ENCODE data around the gene MRRF.
A peak's percentile ranks its signal among the peaks of the same experiment; 100 is the strongest.

The MRRF gene

DNA sequence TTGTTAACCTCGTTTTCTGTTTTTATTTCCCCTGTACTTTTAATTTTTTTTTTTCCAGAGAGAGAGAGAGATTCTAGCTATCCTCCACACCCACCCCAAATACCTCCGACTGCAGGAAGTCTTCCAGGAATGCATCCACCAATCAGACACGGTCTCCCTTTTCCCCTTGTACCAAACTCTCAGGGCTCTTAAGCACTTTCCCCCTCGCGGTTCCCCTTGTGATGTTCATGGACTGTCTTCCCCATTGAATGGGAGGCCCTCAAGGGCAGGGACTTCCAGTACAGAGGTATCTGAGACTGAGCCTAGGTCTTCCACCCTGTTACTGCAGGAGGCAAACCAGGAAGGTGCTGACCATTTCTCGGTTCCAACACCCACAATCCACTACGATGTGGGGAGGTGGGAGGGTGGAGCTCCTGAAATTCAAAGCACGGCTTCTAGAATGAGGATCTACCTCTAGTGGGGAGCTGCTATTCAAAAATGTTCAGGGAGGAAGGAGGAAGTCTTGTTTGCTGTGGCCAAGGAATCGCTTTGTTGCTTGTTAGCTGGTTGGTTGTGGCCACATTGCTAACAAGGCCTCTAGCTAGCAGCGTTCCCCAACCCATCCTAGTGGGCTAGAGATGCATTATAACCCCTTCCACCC is 68.6 kb downstream of the MRRF start:
- no peak for DNase-seq

DNA sequence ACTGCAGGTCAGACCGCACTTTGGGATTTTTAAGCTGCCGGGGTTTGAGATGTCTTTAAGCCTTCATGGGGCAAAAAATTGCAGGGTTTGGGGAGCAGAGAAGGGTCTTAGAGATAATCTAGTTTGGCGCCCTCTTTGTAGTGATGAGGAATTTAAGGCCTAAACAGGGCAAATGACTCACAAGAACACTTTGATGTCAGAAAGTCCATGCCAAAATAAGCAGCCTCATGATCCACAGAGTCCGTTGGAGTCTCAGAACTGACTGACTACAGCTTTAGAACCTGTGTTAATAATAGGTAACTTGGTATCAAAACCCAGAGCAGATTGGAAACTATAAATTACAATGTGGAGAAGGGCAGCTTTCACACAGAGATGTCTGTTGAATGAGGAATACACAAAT is 70.2 kb downstream of the MRRF start:
- DNase-seq: no peak

DNA sequence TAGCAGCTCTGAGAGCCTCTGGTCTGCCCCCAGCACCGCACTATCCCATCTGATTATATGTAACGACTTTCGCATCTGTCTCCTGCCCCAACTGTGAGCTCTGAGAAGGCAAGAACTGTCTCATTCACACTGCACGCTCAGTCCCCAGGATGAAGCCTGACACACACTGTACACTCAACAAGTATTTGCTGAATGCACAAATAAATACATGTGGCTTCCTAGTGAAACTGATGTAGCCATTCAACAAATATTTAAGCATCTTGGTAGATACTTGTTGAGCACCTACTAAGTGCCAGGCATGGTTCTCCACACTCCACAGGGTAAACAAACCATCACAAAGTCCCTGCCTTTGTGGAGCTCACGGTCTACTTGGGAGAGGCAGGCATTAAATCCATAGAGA is 71.5 kb downstream of the MRRF start:
- DNase-seq: no peak

DNA sequence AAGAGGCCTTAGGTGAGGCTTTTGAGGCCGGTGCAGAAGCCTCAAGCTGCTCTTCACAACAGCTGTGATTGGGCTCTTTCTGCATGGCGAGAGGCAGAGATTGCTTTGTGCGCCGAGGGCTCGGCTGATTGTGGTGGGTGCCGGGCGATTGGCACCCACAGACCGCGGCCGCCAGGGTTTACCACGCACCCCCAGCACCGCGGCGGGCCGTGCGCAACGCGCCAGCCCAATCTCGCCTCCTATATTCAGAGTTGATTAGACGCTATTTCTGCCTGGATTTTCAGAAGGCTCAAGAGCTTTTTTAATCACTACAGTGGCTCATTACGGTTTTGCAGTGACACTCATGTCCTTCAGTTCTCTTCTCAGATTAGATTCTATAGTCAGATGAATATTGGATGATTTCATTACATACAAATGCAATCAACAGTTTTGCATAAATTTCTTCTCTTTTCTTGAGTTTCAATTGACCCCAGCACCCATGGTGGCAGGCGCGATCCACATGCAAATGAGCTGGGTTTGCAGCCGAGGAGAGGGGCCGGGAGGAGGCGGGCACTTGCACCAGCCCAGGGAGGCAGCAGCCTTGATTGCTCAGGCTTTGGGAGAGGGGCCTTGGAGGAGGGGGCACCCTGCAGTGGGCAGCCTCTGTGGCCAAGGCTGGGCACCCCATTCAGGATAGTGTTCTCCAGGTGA is 72.3 kb downstream of the MRRF start:
- DNase-seq: no peak

DNA sequence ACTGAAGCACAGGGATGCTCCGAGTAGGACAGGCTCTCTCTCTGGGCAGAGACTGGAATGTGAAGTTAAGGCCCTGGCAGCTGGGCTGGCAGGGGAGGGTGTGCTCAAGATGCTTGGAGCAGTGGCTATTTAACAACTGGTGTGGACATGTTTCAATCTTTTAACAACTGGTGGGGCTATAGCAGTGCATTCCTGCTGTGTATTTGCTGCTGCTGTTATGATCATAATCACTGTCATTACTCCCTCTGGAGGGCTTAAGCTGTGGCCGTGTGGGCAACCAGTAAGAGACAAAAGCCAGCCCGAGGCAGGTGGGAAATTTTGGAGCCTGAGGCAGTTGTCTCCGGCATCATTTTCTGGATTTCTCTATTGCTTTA is 72.9 kb downstream of the MRRF start:
- DNase-seq: no peak

DNA sequence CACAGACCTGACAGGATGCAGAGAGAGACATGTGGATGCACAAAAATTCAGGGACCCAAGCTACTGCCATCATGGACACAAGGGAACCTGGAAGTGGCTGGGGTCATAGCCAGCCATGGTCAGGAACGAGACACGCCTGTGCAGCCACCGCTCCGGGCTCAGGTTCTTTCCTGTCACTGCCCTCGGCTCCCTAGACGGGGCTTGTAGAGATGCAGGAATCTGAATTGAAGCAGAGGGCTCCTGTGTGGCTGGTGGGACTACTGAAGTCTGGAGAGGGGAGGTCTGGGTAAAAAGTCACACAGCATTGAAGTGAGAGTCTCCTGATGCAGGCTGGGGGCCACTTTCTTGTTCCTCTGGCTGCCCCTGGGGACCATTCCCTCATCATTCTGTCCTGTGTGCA is 73.9 kb downstream of the MRRF start:
- DNase-seq: no peak

DNA sequence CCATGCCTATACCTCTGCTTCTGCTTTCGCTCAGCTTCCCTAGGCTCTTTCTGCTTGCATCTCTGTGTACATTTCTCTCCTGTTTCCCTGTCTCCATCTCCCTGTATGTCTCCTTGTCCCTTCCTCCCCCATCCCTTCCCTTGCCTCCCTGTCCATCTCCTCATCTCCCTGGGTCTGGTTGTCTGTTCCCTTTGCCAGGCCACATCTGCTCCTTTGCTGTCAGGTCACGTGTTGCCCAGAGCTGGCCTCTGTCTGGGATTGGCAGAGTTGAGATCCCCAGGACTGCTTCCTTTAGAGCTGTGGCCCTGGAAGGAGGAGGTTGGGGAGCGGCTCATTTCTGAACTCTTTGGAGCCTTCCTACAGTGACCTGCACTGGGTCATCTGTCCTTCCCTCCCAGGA is 74.3 kb downstream of the MRRF start:
- no peak for DNase-seq

DNA sequence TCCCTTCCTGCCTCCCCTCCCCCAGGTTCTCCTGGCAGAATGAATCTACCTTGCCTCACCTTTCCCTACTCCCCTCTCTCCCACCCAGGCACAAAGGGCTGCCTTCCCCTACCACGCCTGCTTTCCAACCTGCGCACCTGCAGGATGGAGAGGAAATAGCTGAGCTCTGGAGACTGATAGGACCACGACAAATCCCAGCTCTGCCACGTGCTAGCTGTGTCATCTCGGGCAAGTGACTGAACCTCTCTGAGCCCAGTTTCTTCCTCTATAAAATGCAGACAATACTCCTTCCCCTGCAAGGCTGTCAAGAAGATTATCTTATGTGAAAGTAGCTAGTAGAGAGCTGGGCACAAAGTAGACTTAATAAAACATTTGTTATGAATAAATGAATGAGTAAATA is 74.9 kb downstream of the MRRF start:
- no peak for DNase-seq

DNA sequence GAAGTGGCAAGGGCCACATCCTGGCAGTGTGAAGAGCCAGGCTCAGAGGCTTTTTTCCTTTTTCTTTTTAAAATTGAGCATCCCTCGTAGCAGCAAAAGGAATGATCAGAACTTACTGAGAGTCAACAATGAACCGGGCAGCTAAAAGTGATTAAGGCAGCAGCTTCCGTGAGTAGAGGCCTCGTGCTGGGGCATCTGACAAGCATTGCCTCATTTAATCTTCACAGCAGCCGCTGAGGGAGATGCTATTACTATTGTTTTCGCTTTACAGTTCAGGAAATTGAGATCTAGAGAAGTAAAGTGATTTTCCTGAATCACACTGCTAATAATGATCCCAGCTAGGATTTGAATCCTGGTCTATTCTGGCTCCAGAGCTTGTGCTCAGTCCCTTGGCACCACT is 75.5 kb downstream of the MRRF start:
- DNase-seq: no peak

DNA sequence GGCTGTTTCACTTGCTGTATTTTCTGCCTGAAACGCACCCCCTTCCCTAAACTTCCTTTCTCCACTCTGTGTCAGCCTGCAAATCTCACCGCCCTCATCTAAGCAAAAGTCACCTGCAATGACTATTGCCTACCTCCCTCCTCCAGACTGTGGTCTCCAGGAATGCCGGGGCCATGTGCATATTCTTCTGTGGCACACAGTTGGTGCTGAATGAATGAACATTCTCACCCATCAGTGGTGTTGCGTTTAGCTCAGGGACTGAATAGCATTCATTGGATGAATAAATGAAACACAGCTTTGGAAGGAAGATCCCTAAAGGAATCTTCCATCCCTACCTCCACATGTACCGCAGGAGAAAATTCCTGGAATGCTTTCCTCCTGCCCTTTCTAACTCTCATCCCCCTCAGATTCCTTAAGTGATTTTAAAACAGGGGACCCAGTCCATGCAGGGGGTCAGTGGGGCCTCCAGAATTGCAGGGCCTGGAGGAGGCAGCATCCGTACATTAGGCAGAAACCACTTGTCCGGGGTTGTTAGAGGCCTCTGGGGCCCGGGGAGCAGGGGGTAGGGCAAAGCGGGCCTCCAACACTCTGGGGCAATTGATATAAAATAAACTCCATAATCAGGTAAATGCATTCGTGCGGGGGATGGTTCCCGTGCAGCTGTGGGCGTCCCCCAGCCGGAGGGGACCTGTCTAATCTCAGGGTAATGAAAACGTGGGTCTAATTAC is 77.8 kb downstream of the MRRF start:
- no peak for DNase-seq

DNA sequence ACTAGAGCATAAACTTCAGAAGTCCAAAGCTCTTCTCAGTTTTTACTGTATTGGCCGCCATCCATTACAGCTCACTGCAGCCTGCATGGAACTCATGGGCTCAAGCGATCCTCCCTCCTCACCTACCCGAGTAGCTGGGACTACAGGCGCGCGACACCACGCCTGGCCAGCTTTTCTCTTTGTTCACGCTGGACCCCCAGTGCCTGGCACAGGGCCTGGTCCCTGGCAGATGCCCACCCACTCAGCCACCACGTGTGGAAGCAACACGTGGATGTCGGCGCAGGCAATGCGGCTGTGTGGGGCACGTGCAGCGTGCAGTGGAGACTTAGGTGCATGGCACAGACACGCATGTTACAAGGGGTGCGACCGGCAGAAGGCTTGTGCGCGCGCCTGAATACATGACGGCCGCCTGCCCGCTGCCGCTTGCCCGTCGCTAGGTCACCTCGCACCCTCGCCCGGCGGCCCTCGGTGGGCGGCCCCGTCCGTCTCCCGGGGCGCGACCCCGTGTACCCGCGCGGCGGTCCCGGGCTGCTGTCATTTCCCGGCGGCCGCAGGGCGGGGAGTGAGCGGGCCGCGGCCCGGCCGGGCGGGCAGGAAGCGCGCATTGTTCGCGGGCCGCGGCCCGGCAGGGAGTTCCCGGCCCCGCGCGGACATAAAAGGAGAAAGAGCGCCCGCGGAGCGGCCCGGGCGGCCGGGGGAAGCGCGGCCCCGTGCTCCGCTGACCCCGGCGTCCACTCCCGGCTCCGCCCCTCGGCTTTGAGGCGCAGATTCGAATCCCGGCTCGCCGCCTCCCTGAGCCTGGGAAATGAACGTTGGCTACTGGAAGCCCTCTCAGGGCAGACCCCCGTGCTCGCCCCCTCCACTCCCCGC is 82.0 kb downstream of the MRRF start:
- DNase-seq: no peak

DNA sequence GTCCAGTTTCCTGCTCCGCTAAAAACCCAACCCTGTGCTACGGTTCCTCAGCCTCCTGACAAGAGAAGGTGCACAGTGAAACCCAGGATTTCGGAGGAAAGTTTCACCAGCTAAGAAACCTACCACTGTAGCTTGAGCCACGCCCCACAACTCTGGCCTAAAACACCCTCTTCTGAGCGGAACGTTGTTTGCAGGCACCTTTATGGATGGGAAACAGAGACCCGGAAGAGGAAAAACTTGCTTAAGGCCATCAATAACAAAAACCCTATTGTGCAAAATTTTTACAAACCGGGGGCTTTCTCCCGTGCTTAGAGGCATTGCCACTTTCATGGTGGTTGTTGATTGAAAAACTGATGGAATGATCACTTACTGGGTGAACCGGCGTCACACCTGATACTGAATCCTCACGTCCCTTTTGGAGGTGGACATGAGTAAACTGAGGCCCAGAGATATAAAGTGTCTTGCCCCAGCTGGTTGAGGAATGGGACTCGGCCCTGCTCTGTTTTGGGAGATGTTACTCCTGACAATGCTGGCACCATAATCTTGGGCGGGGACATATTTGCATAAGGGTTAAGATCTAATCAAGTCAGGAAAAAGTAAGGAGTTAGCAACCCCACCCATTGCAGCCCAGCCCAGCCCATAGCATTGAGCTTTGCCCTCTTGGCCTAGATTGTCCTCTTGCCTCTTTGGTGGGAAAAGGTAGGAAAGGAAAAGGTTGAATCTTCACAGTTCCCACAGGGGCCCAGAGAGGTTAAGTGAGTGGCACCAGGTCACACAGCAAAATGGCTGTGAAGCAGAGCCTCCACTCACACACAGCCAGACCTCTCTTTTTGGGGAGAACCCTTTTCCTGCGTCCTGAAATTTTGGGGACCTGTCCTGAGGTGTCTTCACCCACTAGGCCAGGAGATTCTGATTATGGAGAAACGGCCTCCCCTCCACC is 82.9 kb downstream of the MRRF start:
- DNase-seq: no peak

DNA sequence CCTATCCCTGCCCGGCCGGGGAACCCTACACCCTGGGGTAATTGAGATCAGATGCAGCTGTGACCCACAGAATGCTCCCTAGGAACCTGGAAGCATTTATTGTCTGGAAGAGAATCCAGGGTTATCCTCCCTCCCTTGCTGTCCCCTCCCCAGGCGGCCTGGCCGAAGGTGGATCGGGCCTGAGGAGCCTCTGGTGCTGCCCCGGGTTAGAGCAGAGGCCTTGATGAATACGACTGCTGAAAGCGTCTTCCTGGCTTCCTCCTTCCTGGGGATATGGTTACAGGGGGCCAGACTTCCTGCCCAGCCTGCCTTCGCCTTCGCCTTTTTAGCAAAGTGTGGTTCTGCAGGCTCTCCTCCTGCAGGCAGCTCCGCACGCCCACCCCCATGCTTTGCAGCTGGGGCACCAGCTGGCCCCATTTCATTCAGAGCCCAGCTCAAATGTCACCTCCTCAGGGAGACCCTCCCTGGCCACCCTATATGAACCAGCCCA is 83.7 kb downstream of the MRRF start:
- no peak for DNase-seq

DNA sequence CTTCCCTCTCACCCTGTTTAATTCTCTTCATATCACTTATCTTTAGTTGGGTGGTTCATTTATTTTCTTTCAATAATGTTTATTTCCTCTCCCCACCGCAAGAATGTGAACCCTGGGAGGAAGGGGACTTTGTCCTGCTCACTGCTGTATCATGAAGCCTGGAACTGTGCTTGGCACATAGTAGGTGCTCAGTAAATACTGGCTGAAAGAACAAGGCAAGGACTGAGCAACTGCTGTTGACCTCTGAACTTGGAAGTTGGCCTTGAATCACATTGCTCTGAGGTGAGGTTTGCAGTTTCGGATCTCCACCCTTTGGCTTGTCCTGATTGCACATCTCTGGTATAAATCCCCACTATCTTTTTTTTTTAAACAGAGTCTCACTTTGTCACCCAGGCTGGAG is 84.1 kb downstream of the MRRF start:
- no peak for DNase-seq

DNA sequence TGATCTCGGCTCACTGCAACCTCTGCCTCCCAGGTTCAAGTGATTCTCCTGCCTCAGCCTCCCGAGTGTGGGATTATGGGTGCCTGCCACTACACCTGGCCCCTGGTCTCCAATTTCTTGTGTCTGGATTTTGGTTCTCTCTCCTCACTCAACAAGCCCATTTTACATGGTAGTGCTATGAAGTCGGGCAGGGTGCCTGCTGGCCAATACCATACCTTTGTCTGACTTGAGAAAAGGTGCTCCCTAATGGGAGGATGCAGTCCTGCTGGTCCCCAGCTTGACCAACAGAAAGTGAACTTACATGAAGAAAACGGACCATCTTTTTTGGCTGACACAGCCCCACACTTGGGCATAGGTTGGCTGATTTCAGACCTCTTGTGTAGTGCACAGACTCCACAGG is 84.5 kb downstream of the MRRF start:
- no peak for DNase-seq

DNA sequence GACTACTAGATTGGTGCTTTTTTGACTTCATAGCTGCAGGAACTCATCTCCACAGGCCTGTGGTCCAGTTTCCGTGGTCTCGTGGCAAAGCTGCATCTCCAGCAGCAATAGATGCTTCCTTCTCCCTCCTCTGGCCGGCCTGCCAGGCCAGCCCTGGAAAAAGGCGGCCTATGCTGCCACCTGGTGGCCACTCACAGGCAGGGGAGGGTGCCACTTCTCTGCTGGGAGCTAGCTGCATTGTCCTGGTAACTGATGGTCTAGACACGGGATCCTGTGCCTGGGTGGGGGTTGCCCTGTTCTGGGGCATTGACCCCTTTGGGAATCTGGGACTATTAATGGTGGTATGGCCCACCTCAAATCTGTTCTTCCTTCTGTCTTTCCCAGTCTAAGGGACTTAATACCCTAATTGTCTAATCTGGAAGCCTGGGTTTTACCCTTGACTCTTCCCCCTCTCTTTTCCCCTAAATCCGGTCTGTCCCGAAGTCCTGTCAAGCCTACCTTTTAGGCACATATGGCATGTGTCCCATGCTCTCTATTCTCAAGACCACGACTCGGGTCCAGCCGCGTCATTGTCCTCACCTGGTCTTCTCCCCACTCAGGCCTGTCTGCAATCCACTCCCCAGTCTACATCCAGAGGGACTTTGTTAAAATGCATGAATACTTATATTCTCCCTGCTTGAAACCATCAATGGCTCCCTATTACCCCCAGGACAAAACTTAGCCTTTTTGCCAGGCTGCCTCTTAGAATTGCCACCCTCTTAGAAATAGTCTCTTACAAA is 86.1 kb downstream of the MRRF start:
- peak; percentile 73 for DNase-seq

DNA sequence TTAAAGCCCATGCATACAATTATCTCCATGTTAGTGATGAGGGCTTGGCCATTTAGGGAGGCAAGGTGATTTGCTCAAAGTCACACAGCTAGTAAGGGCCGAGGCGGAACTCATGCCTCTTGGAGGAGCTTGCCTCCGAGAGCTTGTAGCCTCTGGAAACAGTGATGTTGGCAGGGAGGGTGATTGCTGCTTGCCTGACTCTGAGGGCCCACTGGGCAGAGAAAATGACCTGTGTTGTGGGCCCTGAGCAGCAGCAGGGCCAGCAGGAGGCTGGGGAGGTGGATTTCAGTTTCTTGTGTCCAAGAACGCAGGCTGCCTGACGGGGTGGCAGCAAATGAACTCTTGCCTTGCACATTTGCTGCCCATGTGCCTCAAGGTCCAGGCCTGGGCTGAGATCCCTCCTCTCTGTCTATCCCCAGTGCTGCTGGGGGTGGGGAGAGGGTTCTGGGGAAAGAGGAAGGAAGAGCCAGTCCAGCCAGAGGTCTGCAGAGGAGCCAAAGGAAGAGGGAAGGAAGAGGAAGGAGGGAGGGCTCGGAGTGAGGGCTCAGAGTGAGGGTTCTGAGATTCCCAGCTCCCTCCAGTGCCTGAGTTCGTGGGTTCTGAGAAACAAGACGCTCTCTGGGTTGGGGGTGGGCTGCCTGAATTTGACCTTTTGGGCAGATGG is 90.0 kb downstream of the MRRF start:
- no peak for DNase-seq

DNA sequence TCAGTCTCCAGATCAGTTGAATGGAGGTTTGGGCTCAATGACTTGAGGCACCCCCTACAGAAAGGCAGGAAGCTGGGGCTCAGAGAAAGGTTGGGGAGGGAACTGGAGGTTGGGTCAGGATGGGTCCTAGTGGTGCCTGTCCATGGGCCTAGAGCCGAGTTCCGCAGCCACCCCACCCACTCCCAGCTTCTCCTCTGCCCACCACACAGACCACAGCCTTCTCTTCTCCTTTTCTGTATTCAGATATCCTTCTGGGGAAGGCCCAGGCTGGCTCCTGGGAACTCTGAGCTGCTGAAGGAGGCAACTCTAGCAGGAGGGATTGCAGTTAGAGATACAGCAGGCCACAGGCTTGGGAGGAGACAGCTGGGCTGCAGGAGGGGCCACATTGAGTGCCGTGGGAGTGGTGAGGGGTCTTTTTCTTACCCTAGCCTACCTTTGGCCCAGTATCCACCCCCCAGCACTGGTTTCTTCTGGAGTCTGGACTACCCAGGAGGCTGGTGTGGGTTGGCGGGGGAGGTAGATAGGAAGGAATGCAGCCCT is 90.7 kb downstream of the MRRF start:
- no peak for DNase-seq

DNA sequence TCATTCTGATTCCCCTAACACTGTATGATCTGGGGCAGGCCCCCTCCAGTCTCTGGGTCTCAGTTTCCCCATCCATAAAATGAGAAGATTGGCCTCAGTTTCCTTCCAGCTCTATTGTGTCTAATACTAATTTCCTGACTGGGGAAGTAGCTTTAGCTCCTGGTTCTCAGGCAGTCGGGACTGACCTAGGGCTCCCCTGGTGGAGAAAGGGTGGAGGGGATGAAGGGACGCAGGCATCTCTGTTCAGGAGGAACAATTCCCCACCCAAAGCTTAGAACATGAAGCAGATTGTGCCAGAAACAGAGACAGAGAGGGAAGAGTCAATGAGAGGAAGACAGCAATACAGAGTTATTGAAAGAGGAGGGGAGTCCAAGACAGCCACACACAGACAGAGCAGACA is 91.9 kb downstream of the MRRF start:
- DNase-seq: no peak

DNA sequence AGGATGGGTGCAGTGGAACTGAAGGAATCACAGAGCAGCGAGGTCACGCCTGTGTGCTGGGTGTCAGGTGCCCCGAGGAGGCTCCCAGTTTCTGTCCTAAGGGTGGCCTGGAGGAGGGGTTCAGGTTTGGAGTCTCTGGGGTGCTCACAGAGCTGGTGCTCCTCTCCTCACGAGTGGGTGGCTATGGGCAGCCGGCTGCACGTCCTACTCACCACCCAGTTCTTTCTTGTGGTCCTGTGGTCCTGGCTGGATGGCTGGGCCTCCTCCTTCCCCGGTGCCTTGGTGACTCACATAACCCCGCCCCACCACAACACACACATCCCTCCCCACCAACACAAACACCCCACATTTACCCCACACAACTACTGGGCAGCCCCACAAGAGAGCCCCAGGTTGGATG is 96.2 kb downstream of the MRRF start:
- no peak for DNase-seq
